HG03097 (cell line): ENCODE results near the gene CAMTA2.

Source experiments
- ATAC-seq: cut with Tn5 transposase; IDR thresholded peaks from one replicate; pipeline ENCODE4 v1.9.1; 2021; ENCODE audit not compliant: unreplicated experiment, low FRiP score

The CAMTA2 gene

GRCh38 chr17:5003214-5003867 is 15.9 kb upstream of the CAMTA2 start:
- no peak for ATAC-seq

GRCh38 chr17:5002121-5002788 is 14.8 kb upstream of the CAMTA2 start:
- ATAC-seq = no peak

- no peak for ATAC-seq
Observed at GRCh38 chr17:5000237-5000639, 12.8 kb upstream of the CAMTA2 start.

GRCh38 chr17:4999430-5000093 is 12.1 kb upstream of the CAMTA2 start:
- no peak for ATAC-seq

- no peak for ATAC-seq
Observed at GRCh38 chr17:4998732-4999429, 11.4 kb upstream of the CAMTA2 start.

GRCh38 chr17:4998027-4998731 is 10.7 kb upstream of the CAMTA2 start:
- peak; percentile 10 for ATAC-seq

- ATAC-seq = peak; percentile 81
Observed at GRCh38 chr17:4997302-4998026, 10.0 kb upstream of the CAMTA2 start, which contains the start of the genes INCA1 and KIF1C. INCA1 (minus strand) TSS chr17:4997522; CDS start chr17:4994437, 3,085 bp downstream. KIF1C (plus strand) TSS chr17:4997950; CDS start chr17:5000247, 2,297 bp downstream.

GRCh38 chr17:4994081-4994595 is 6.7 kb upstream of the CAMTA2 start:
- ATAC-seq = no peak

- peak; percentile 11 for ATAC-seq
Observed at GRCh38 chr17:4987767-4988567, 492 bp upstream of the CAMTA2 start.

GRCh38 chr17:4986403-4986802 is 1.1 kb downstream of the CAMTA2 start:
- ATAC-seq = no peak

- ATAC-seq = no peak
Observed at GRCh38 chr17:4982305-4982704, 5.2 kb downstream of the CAMTA2 start.

GRCh38 chr17:4980644-4981216 is 6.7 kb downstream of the CAMTA2 start:
- no peak for ATAC-seq

- ATAC-seq = no peak
Observed at GRCh38 chr17:4978726-4979125, 8.7 kb downstream of the CAMTA2 start.

GRCh38 chr17:4974115-4974670 is 13.3 kb downstream of the CAMTA2 start:
- no peak for ATAC-seq

- ATAC-seq = no peak
Observed at GRCh38 chr17:4973256-4974114, 14.0 kb downstream of the CAMTA2 start.

- ATAC-seq = no peak
Observed at GRCh38 chr17:4972752-4973151, 14.7 kb downstream of the CAMTA2 start.

- ATAC-seq = no peak
Observed at GRCh38 chr17:4972322-4972721, 15.2 kb downstream of the CAMTA2 start.
